Mucosa of stomach (tissue), 1 donor: Measurements from ENCODE around the gene OGA.

Experiments
- H3K27me3 ChIP-seq: one replicate; pipeline ENCODE4 v1.7.0; 2013; ENCODE audit warnings: mild to moderate bottlenecking, low read length; ENCODE audit not compliant: control insufficient read depth, insufficient read depth
- H3K36me3 ChIP-seq: one replicate; pipeline ENCODE4 v1.7.0; 2013; ENCODE audit warnings: low read length; ENCODE audit not compliant: control insufficient read depth, insufficient read depth
- H3K4me1 ChIP-seq: one replicate; pipeline ENCODE4 v1.7.0; 2013; ENCODE audit warnings: mild to moderate bottlenecking, low read length; ENCODE audit not compliant: control insufficient read depth, insufficient read depth
- H3K4me3 ChIP-seq: one replicate; pipeline ENCODE4 v1.7.0; 2013; ENCODE audit warnings: low read length
- H3K9ac ChIP-seq: one replicate; pipeline ENCODE4 v1.7.0; 2013; ENCODE audit warnings: mild to moderate bottlenecking, low read length, moderate library complexity
- H3K9me3 ChIP-seq: one replicate; pipeline ENCODE4 v1.7.0; 2013; ENCODE audit warnings: mild to moderate bottlenecking, low read length, moderate library complexity; ENCODE audit not compliant: control insufficient read depth
- donor health status: Pancreatic carcinoma.

The OGA gene

DNA sequence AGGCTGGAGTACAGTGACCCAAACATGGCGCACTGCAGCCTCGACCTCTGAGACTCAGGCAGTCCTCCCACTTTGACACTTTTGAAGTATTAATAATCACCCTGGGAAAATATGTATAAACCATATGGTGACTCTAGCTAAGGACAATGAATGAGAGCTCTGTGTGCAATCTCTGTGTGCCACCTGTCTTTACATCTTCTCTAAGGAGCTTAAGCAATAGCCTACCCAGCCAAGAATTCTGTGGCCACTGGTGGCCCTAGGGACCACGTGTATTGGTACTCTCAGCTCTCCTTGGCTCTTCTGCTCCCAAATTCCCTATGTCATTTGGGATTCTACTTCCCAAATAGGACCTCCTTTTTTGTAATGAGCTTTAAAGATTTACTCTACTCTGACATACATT, 66.0 kb downstream of the OGA start:
- no peaks in the 10 kb centered on the region for H3K9me3 ChIP-seq
- no peak overlapping the region for H3K4me3 ChIP-seq
- H3K36me3 ChIP-seq, result no peaks in the 10 kb centered on the region
- peaks cover 10% of the 10 kb centered on the region for H3K27me3 ChIP-seq
- H3K9ac ChIP-seq, result no peak overlapping the region
- H3K4me1 ChIP-seq, result no peaks in the 10 kb centered on the region

DNA sequence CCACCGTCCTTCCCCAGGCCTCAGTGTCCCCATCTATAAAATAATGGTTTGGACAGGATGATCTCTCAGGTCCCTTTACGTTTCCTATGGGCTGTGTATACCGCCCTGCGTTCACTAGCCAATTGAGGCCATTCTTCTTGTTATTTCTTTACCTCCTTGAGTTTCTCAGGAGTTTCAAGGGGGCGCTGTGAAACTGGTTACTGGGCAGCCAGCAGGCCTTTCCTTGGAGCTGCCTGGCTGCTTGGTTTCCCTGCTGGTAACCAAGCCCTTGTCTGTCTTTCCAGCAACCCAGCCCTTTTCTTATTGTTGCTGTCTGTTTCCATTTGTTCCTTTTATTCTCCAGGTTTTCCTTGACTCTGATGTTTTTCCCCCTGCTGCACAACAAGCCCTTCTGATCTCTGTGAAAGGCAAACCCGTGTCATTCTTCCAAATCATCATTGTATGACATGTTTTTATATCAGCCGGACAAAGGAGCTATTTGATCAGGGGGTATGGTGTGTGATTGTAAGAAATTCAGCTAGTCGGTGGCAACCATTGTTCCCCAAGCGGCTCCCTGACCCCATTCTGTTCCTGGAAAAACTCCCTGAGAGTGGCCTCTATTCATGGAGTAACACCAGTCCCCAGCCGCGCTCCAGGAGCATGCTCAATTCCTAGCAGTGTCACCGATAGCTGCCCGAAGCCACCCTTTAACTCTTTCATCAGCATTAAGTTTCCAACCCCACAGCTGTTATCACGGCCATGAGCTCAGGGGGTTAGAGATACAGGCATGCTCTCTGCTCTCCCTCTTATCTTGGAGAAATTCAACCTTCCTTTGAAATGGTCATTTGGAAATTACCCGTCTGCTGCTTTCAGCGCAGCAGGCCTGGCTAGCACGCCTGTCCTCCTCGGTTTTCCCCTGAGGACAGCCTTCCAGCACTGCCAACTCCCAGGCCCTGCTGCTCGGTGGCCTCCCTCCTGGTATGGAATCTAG, 68.9 kb downstream of the OGA start:
- H3K9ac ChIP-seq, result no peak overlapping the region
- no peaks in the 10 kb centered on the region for H3K36me3 ChIP-seq
- H3K4me3 ChIP-seq, result no peak overlapping the region
- H3K27me3 ChIP-seq, result peaks cover 10% of the 10 kb centered on the region
- peaks cover 9% of the 10 kb centered on the region for H3K4me1 ChIP-seq
- H3K9me3 ChIP-seq, result no peaks in the 10 kb centered on the region

DNA sequence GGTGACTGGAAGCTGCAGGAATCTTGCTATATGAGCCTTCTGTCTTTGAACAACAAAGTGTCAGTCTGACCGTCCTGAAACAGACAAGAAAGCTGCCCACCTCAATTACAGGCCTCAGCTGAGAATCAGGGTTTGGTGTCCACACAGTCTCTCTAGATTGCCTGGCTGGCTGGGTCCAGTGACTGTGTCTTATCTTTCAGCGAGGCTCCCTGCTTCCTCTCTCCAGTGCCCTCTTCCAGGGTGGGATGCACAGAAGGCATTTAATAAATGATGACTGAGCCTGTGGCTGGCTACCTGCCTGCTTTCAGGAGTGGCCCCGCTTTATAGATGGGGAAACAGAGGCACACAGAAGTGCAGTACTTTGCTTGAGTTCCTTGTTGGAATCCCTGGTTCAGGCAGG, 69.7 kb downstream of the OGA start:
- peaks cover 9% of the 10 kb centered on the region for H3K4me1 ChIP-seq
- H3K36me3 ChIP-seq, result no peaks in the 10 kb centered on the region
- no peak overlapping the region for H3K4me3 ChIP-seq
- no peaks in the 10 kb centered on the region for H3K9me3 ChIP-seq
- peaks cover 10% of the 10 kb centered on the region for H3K27me3 ChIP-seq
- H3K9ac ChIP-seq, result no peak overlapping the region

DNA sequence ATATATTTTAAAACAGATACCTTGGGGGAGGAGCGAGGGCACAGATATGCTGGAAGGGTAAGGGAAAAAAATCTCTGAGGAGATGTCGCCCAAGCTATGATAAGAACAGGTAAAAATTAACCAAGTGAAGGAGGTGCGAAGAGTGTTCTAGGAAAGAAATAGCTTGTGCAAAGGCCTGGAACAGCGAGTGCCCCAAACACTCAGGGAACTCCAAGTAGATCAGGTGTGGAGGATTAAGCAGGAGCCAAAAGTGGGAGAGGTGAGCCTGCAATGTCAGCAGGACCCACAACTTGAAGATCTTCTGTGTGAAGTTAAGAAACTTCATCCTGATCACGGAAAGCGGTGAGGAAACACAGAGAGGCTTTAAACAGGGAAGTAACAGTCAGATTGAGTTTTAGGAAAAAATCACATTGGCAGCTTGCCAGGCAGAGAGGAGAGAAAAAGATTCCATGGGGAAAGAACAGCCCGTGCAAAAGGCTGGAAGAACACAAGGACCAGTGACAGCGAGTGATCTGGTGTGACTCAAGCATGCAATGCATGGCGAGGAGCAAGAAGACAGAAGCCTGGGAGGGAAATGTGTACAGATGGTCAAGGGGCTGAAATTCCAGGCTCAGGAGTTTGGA, 73.1 kb downstream of the OGA start:
- Histone ChIP-seq H3K9me3 (no peaks in the 10 kb centered on the region), H3K4me3 (no peak overlapping the region), H3K4me1 (peaks cover 9% of the 10 kb centered on the region), H3K9ac (no peak overlapping the region), H3K36me3 (no peaks in the 10 kb centered on the region), H3K27me3 (no peaks in the 10 kb centered on the region)

DNA sequence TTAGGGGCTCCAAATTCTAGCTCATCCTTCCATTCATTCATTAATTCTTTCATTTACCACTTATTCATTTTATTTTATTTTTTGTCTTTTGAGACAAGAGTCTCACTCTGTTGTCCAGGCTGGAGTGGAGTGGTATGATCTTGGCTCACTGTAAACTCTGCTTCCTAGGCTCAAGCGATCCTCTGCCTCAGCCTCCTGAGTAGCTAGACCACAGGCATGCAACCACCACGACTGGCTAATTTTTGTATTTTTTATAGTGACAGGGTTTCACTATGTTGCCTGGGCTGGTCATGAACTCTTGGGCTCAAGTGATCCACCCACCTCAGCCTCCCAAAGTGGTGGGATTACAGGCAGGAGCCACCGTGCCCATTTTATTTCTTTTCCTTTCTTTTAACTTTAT, 74.0 kb downstream of the OGA start:
- Histone ChIP-seq H3K4me1 (peaks cover 9% of the 10 kb centered on the region), H3K4me3 (no peak overlapping the region), H3K27me3 (no peaks in the 10 kb centered on the region), H3K9me3 (no peaks in the 10 kb centered on the region), H3K36me3 (no peaks in the 10 kb centered on the region), H3K9ac (no peak overlapping the region)

DNA sequence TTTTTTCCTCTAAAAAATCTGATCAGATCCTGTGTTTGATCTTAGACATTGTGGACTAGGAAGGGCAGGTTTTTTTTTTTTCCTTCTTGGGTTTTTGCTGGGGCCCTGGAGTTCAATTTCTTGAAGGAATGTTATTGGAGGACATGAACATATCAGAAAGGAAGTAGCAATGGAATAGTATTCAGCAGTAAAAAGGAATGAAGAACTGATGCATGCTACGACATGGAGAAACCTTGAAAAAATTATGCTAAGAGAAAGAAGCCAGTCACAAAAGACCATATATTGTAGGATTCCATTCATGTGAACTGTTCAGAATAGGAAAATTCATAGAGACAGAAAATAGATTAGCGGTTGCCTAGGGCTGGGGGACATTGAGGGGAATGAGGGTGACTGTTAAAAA, 76.3 kb downstream of the OGA start:
- Histone ChIP-seq H3K27me3 (no peaks in the 10 kb centered on the region), H3K9me3 (no peaks in the 10 kb centered on the region), H3K9ac (no peak overlapping the region), H3K4me3 (no peak overlapping the region), H3K4me1 (peaks cover 9% of the 10 kb centered on the region), H3K36me3 (no peaks in the 10 kb centered on the region)

DNA sequence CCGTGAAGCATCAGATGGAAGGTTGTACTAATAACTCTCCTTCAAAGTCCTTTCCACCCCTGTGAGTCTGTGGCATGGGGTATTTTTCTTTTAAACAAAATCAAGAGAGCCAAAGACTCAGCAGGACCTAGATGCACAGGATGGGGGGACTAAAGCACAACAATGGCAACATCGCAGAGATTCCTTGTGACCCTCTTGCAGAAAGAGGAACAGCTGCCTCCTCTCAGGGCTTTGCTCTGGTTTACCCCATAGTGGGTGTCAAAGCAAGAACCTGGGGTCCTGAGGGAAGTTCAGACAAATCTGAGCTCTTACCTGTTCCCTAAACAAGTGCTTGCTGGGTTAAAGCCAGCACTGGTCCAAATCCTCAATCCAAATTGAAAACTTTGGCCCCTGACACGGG, 81.6 kb downstream of the OGA start:
- H3K4me1 ChIP-seq, result no peaks in the 10 kb centered on the region
- H3K4me3 ChIP-seq, result no peak overlapping the region
- H3K9ac ChIP-seq, result no peak overlapping the region
- H3K27me3 ChIP-seq, result no peaks in the 10 kb centered on the region
- no peaks in the 10 kb centered on the region for H3K9me3 ChIP-seq
- H3K36me3 ChIP-seq, result no peaks in the 10 kb centered on the region
